DND-41 (cell line): Measurements from ENCODE around the gene TTC33.

ENCODE experiments used
- ATAC-seq: fragments of 200-7000 bp; cut with Tn5 transposase; 3 replicates; pipeline ENCODE4 v1.9.1; 2021; ENCODE audit warnings: low read depth; ENCODE audit not compliant: insufficient read depth
- DNase-seq: peaks from one replicate; pipeline ENCODE4 v3.0.0-alpha.2; 2020
- H2AFZ ChIP-seq: 2 replicates; pipeline ENCODE4 v1.6.0; 2012; ENCODE audit warnings: low read depth, low read length
- H3K27ac ChIP-seq: 2 replicates; pipeline ENCODE4 v1.5.1; 2012; ENCODE audit warnings: low read length, inconsistent platforms
- H3K27me3 ChIP-seq: fragments of 200-600 bp; sonication (generic); 2 replicates; pipeline ENCODE4 v1.6.0; 2012; ENCODE audit warnings: low read length, mild to moderate bottlenecking, inconsistent platforms; ENCODE audit not compliant: insufficient read depth, poor library complexity
- H3K36me3 ChIP-seq: 2 replicates; pipeline ENCODE4 v1.5.1; 2012; ENCODE audit warnings: low read length, inconsistent platforms; ENCODE audit not compliant: insufficient read depth
- H3K4me1 ChIP-seq: 2 replicates; pipeline ENCODE4 v1.5.1; 2012; ENCODE audit warnings: mild to moderate bottlenecking, low read length; ENCODE audit not compliant: insufficient read depth
- H3K4me2 ChIP-seq: 2 replicates; pipeline ENCODE4 v1.6.0; 2012; ENCODE audit warnings: mild to moderate bottlenecking, moderate library complexity, low read length, inconsistent platforms; ENCODE audit not compliant: insufficient read depth
- H3K4me3 ChIP-seq, 2 experiments: fragments of 200-600 bp in 1 of 2; shearing (Covaris generic) in 1 of 2; 2 replicates each; pipeline ENCODE4 v1.5.1; 2012 to 2016; ENCODE audit warnings: inconsistent platforms in 2 of 2, low read length in 2 of 2, mild to moderate bottlenecking in 2 of 2, low read depth in 1 of 2, moderate library complexity in 1 of 2
- H3K79me2 ChIP-seq: 2 replicates; pipeline ENCODE4 v1.6.0; 2012; ENCODE audit warnings: low read length, inconsistent platforms; ENCODE audit not compliant: insufficient read depth
- H3K9ac ChIP-seq: 2 replicates; pipeline ENCODE4 v1.6.0; 2012; ENCODE audit warnings: low read depth, mild to moderate bottlenecking, inconsistent platforms, low read length, moderate library complexity
- H3K9me3 ChIP-seq: 2 replicates; pipeline ENCODE4 v1.5.1; 2012; ENCODE audit warnings: low read length, moderate library complexity, mild to moderate bottlenecking, inconsistent platforms; ENCODE audit not compliant: insufficient read depth, severe bottlenecking
- H4K20me1 ChIP-seq: 2 replicates; pipeline ENCODE4 v1.6.0; 2012; ENCODE audit warnings: low read length; ENCODE audit not compliant: insufficient read depth
- CTCF ChIP-seq: IDR thresholded peaks from 2 replicates; pipeline ENCODE4 v1.5.1; 2012; ENCODE audit warnings: borderline replicate concordance, low read length, moderate library complexity, mild to moderate bottlenecking; ENCODE audit not compliant: poor library complexity, severe bottlenecking; ENCODE audit errors: extremely low read depth
- EZH2 ChIP-seq: IDR thresholded peaks from 3 replicates; pipeline ENCODE4 v1.6.1; 2012; ENCODE audit warnings: borderline replicate concordance, low read depth, mild to moderate bottlenecking, moderate library complexity, low read length, inconsistent platforms; ENCODE audit not compliant: severe bottlenecking

The TTC33 gene

GRCh38 chr5:40551496-40552491 is 204.0 kb downstream of the TTC33 start:
- no peaks in the 10 kb centered on the region for H3K36me3 ChIP-seq
- no peaks in the 10 kb centered on the region for H3K27me3 ChIP-seq
- no peaks in the 10 kb centered on the region; the same call in 1 of the 2 replicates for H3K4me1 ChIP-seq
- DNase-seq = no peak
- ATAC-seq = no peak
- no peaks in the 10 kb centered on the region for H4K20me1 ChIP-seq
- H3K4me2 ChIP-seq = no peak overlapping the region
- no peak overlapping the region for H3K27ac ChIP-seq
- TF ChIP-seq CTCF = no peak
- no peak for TF ChIP-seq EZH2
- no peaks in the 10 kb centered on the region for H3K79me2 ChIP-seq
- no peak overlapping the region for H2AFZ ChIP-seq
- H3K9me3 ChIP-seq = no peaks in the 10 kb centered on the region
- H3K4me3 ChIP-seq = no peak overlapping the region
- no peak overlapping the region for H3K9ac ChIP-seq

GRCh38 chr5:40550481-40550880 is 205.3 kb downstream of the TTC33 start:
- H3K4me2 ChIP-seq = no peak overlapping the region
- no peak overlapping the region for H3K27ac ChIP-seq
- H3K9me3 ChIP-seq = no peaks in the 10 kb centered on the region
- H2AFZ ChIP-seq = no peak overlapping the region
- H3K4me3 ChIP-seq = no peak overlapping the region
- no peak for TF ChIP-seq CTCF
- no peak for TF ChIP-seq EZH2
- DNase-seq (no peak), ATAC-seq (no peak)
- H3K27me3 ChIP-seq = no peaks in the 10 kb centered on the region
- no peaks in the 10 kb centered on the region for H3K79me2 ChIP-seq
- no peaks in the 10 kb centered on the region for H3K36me3 ChIP-seq
- H3K4me1 ChIP-seq = no peaks in the 10 kb centered on the region; the same call in 1 of the 2 replicates
- no peaks in the 10 kb centered on the region for H4K20me1 ChIP-seq
- no peak overlapping the region for H3K9ac ChIP-seq

DNA sequence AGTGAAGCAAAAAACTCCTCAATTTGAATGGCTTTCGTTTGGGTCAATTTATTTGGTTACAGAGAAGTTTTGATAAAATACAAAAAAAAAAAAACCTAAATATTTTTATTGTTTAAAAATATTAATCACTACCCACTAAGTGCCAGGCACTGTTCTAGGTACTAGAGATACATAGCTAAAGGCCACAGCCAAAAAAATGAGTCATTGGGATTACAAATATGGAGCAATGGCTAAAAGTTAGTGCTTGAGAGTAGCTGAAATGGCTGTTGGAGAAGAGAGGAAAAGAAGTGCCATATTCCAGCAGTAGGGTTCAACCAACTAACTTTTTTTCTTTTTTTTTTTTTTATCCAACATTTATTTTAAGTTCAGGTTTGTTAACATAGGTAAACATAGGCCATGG is 206.1 kb downstream of the TTC33 start:
- ATAC-seq (no peak), DNase-seq (no peak)
- no peaks in the 10 kb centered on the region; the same call in 1 of the 2 replicates for H3K4me1 ChIP-seq
- no peak overlapping the region for H3K27ac ChIP-seq
- H3K4me2 ChIP-seq = no peak overlapping the region
- no peaks in the 10 kb centered on the region for H3K36me3 ChIP-seq
- no peak overlapping the region for H3K9ac ChIP-seq
- no peaks in the 10 kb centered on the region for H4K20me1 ChIP-seq
- TF ChIP-seq CTCF (no peak), EZH2 (no peak)
- H3K9me3 ChIP-seq = no peaks in the 10 kb centered on the region
- no peak overlapping the region for H2AFZ ChIP-seq
- H3K4me3 ChIP-seq = no peak overlapping the region
- no peaks in the 10 kb centered on the region for H3K79me2 ChIP-seq
- no peaks in the 10 kb centered on the region for H3K27me3 ChIP-seq
